K562 (cell line): ENCODE data around the gene MYO1E. TPM values are rescaled to one million over a fixed set of nuclear protein-coding genes. Genes with fewer than 3 reads are reported as not detected.

Source experiments
- ATAC-seq: fragments of 200-7000 bp; cut with Tn5 transposase; 3 replicates; pipeline ENCODE4 v1.9.1; 2020; ENCODE audit warnings: moderate library complexity
- BruUV-seq: library from RNA; stranded (reverse); fragments of 400-500 nt; replicated peaks from 2 replicates; lab custom pipeline; 2021; lab: Mats Ljungman, UMichigan
- CTCF ChIA-PET: fragments of 300-600 bp; formaldehyde crosslinking; extraction: SDS; loops from one replicate; lab custom pipeline; 2021; ENCODE audit warnings: low intra/inter-chr PET ratio; lab: Yijun Ruan, JAX
- POLR2A ChIA-PET: fragments of 300-600, 350-650 bp; sonication (Branson Sonifier 250); formaldehyde crosslinking; extraction: SDS; loops from one replicate; lab custom pipeline; 2021; ENCODE audit warnings: antibody characterized with exemption, inconsistent platforms; lab: Yijun Ruan, JAX
- DNase-seq, 4 experiments: peaks; one replicate each; pipeline versions ENCODE4 v3.0.0 to v3.0.0-alpha.2; 2011 to 2018; ENCODE audit warnings: low spot score in 3 of 4, mixed read lengths in 3 of 4; ENCODE audit errors: extremely low read depth in 1 of 4
- FAIRE-seq: peaks from 2 replicates; lab custom pipeline; 2011; peaks lifted over from hg19 to GRCh38; lab: Jason Lieb, UNC
- H2AFZ ChIP-seq: 2 replicates; pipeline ENCODE4 v1.6.0; 2011; ENCODE audit warnings: low read depth, low read length, control low read depth, inconsistent platforms
- H3K27ac ChIP-seq: fragments of 200-600 bp; 3 replicates; pipeline ENCODE4 v1.8.0; 2011; ENCODE audit warnings: low read depth, mild to moderate bottlenecking, control low read depth, inconsistent platforms, low read length, moderate library complexity, mixed read lengths; ENCODE audit errors: extremely low read depth
- H3K27me3 ChIP-seq, 2 experiments: fragments of 300-600 bp in 1 of 2; 2 replicates in 1 of 2; 3 replicates in 1 of 2; pipeline versions ENCODE4 v1.6.0 to v1.8.0; 2011; ENCODE audit warnings: inconsistent platforms in 2 of 2, low read length in 2 of 2, mild to moderate bottlenecking in 1 of 2, mixed read lengths in 1 of 2, moderate library complexity in 1 of 2; ENCODE audit not compliant: control insufficient read depth in 2 of 2, insufficient read depth in 2 of 2
- H3K36me3 ChIP-seq: fragments of 300-600 bp; 3 replicates; pipeline ENCODE4 v1.8.0; 2011; ENCODE audit warnings: mild to moderate bottlenecking, low read length, inconsistent platforms; ENCODE audit not compliant: control insufficient read depth, insufficient read depth
- H3K4me1 ChIP-seq, 2 experiments: fragments of 200-600 bp in 1 of 2; replicated peaks in 1 of 2; 2 replicates in 1 of 2; 3 replicates in 1 of 2; pipeline versions ENCODE4 v1.5.1 to v1.8.0; 2011; ENCODE audit warnings: inconsistent platforms in 2 of 2, low read length in 2 of 2, mild to moderate bottlenecking in 1 of 2, mixed read lengths in 1 of 2, moderate library complexity in 1 of 2; ENCODE audit not compliant: control insufficient read depth in 2 of 2, insufficient read depth in 2 of 2
- H3K4me2 ChIP-seq: 2 replicates; pipeline ENCODE4 v1.6.1; 2011; ENCODE audit warnings: low read length, control low read depth, inconsistent platforms, mixed read lengths; ENCODE audit not compliant: insufficient read depth
- H3K4me3 ChIP-seq: fragments of 200-600 bp; sonication (generic), shearing (Covaris generic); 2 replicates; pipeline ENCODE4 v1.5.1; 2016; ENCODE audit warnings: control low read depth, inconsistent platforms
- H3K79me2 ChIP-seq: fragments of 200-600 bp; 3 replicates; pipeline ENCODE4 v1.8.0; 2011; ENCODE audit warnings: low read length, inconsistent platforms; ENCODE audit not compliant: control insufficient read depth, insufficient read depth
- H3K9ac ChIP-seq, 2 experiments: 2 replicates each; pipeline versions ENCODE4 v1.6.0 to v1.6.1; 2011; ENCODE audit warnings: low read depth in 2 of 2, low read length in 2 of 2, control low read depth in 1 of 2, inconsistent platforms in 1 of 2, mild to moderate bottlenecking in 1 of 2, mixed read lengths in 1 of 2; ENCODE audit not compliant: insufficient read depth in 1 of 2
- H3K9me1 ChIP-seq: one replicate; pipeline ENCODE4 v1.6.0; 2011; ENCODE audit warnings: inconsistent platforms, mild to moderate bottlenecking, low read length, moderate library complexity; ENCODE audit not compliant: control insufficient read depth, insufficient read depth
- H3K9me3 ChIP-seq: replicated peaks from 2 replicates; pipeline ENCODE4 v1.5.1; 2011; ENCODE audit warnings: low read depth, low read length, inconsistent platforms; ENCODE audit not compliant: control insufficient read depth, insufficient read depth
- H4K20me1 ChIP-seq: replicated peaks from 2 replicates; pipeline ENCODE4 v1.6.1; 2011; ENCODE audit warnings: low read length, inconsistent platforms, mixed read lengths; ENCODE audit not compliant: control insufficient read depth, insufficient read depth
- FUS ChIP-seq: fragments of 200-400 bp; formaldehyde crosslinking; optimal IDR thresholded peaks from 2 replicates; pipeline ENCODE3; 2017; ENCODE audit warnings: low read depth, low read length
- IFI16 ChIP-seq: fragments of 250-450 bp; sonication (Bioruptor Pico); IDR thresholded peaks from 2 replicates; pipeline ENCODE4 v2.1.2; 2022; ENCODE audit warnings: mild to moderate bottlenecking, inconsistent platforms
- KDM4B ChIP-seq, 2 experiments: fragments of 450-650 bp in 1 of 2; sonication (generic) in 1 of 2; IDR thresholded peaks; 2 replicates each; pipeline ENCODE4 v1.6.1; 2016 to 2017; ENCODE audit warnings: borderline replicate concordance in 2 of 2, antibody characterized with exemption in 1 of 2, low read depth in 1 of 2, mild to moderate bottlenecking in 1 of 2
- KLF6 ChIP-seq: fragments of 250-450 bp; sonication (Bioruptor Pico); IDR thresholded peaks from 2 replicates; pipeline ENCODE4 v1.4.0; 2020; ENCODE audit warnings: mild to moderate bottlenecking, moderate library complexity, borderline replicate concordance
- SIN3B ChIP-seq: fragments of 450-650 bp; IDR thresholded peaks from 2 replicates; pipeline ENCODE4 v1.6.1; 2017; ENCODE audit warnings: low read depth, mild to moderate bottlenecking, moderate library complexity
- SMAD4 ChIP-seq: fragments of 250-450 bp; sonication (Bioruptor Pico); conservative IDR thresholded peaks from 2 replicates; pipeline ENCODE4 v1.8.0; 2021; ENCODE audit warnings: inconsistent platforms, mild to moderate bottlenecking, moderate library complexity
- SRSF1 ChIP-seq: fragments of 200-400 bp; formaldehyde crosslinking; IDR thresholded peaks from 2 replicates; pipeline ENCODE4 v1.6.1; 2017; ENCODE audit warnings: mild to moderate bottlenecking, low read depth, low read length, moderate library complexity
- ZNF133 ChIP-seq: fragments of 250-450 bp; sonication (Bioruptor Pico); IDR thresholded peaks from 2 replicates; pipeline ENCODE4 v1.4.0; 2020; ENCODE audit warnings: mild to moderate bottlenecking
- ZNF512 ChIP-seq: IDR thresholded peaks from 2 replicates; pipeline ENCODE4 v1.6.1; 2016; ENCODE audit warnings: missing genetic modification characterization, missing compliant biosample characterization
- WGBS: fragments of 100-300 bp; shearing (Covaris generic); methylation state at CpG from one replicate; pipeline ENCODE4 v1.1.6; 2016; ENCODE audit warnings: low coverage, mixed read lengths; ENCODE audit not compliant: insufficient coverage; ENCODE audit errors: missing lambda C conversion rate; 5-methylcytosine and 5-hydroxymethylcytosine counted together
- in situ Hi-C: fragments of 300-500 bp; cut with MboI; formaldehyde crosslinking; loops from 4 replicates; pipeline ENCODE4 v1.15.0; 2018; ENCODE audit warnings: inconsistent platforms, mixed read lengths
- intact Hi-C: fragments of 100-400 bp; cut with micrococcal nuclease; formaldehyde crosslinking; loops from 2 replicates; pipeline ENCODE4 v1.14.2; 2022
- polyA plus RNA-seq, 8 experiments: library from polyadenylated mRNA; depleted of rRNA in 4 of 8; stranded (reverse) in 5 of 8; unstranded in 3 of 8; fragments of >200 nt; fragmentation: Nextera tagmentation in 2 of 8; fragmentation: Illumina TruSeq in 1 of 8; extraction: Ambion mirVana in 2 of 8; extraction: Trizol in 1 of 8; gene quantifications; 2 replicates each; pipeline versions ENCODE4 v1.2.1 to v1.2.3, GENCODE V29; 2011 to 2014; ENCODE audit warnings: inconsistent platforms in 1 of 8, missing spikeins in 1 of 8
- total RNA-seq, 7 experiments: library from RNA; depleted of rRNA in 6 of 7; stranded (reverse); fragments of >200 nt in 6 of 7; fragmentation: Illumina TruSeq in 2 of 7; extraction: Trizol in 2 of 7; gene quantifications; 2 replicates each; pipeline versions ENCODE4 v1.2.1 to v1.2.3, GENCODE V29; 2011 to 2021; ENCODE audit warnings: low replicate concordance in 1 of 7
- TF ChIP-seq, protein P1 (sequence below): fragments of 200-800 bp; sonication (Bioruptor generic); IDR thresholded peaks from 2 replicates; pipeline ENCODE4 v1.6.1; 2017; ENCODE audit warnings: missing genetic modification characterization, missing compliant biosample characterization
- TF ChIP-seq, protein P2 (sequence below): sonication (generic); formaldehyde crosslinking; IDR thresholded peaks from 2 replicates; pipeline ENCODE4 v1.8.0; 2023; ENCODE audit warnings: mild to moderate bottlenecking, missing genetic modification reagents

The MYO1E gene
- total and polyA plus RNA-seq, 9 of the 15 experiments (the other 6 are each of a cell fraction or from before 2014, with no cell fraction given) = under 0.01 to 0.44 (median 0.01) TPM; not detected in 6

DNA sequence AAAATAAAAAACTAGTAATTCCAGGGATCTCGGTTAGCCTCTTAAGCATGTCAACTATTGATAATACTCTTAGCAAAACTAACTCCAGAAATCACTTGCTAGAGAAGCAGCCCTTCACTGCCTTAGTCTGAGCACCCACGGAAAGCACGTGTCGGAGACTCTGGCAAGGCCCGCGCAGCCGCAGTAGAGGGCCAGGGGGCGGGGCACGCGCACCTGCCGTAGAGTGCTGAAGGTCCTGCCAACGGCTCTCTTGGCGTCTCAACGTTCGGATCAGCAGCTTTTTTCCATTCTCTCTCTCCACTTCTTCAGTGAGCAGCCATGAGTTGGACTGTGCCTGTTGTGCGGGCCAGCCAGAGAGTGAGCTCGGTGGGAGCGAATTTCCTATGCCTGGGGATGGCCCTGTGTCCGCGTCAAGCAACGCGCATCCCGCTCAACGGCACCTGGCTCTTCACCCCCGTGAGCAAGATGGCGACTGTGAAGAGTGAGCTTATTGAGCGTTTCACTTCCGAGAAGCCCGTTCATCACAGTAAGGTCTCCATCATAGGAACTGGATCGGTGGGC is 166.0 kb downstream of the MYO1E start, which contains the start of gene LDHAL6B (continued):
- no peak for TF ChIP-seq FUS
- no peak for TF ChIP-seq ZNF133 (CRISPR knock-in tag)
- TF ChIP-seq SRSF1 = no peak

DNA sequence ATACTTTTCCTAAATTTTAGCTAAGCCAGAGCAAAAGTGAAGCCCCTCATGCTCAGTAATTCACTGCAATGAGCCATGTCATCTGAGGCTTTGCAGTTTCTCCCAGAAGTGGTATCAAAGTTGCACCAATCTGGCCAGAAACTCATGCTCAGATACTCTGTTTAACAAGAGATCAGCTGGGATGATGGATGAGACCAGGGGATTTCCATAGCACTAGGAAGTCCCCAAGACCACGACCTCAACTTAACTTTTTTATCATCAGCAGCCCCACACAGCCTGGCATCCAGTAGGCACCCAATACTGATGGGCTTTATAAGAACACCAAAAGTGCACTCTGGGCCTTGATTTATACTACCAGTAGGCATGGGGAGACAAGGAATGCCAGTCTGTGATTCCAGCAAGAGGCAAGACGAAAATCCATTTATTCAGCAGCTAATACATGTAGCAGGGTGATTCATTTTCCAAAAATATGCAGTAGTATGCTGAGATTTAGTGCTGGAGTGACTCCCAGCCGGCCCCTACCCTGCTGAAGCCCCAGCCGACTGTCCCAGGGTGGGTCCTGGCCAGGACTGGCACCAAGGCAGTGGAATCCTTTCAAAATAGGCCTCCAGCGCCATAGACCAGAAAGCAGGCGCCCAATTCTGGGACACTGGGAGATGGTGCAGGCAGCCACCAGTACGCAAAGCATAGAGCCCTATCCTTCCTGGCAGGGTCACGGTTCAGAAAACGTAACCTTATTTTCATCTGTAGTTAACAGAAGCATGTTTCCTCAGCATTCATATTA is 166.6 kb downstream of the MYO1E start:
- H4K20me1 ChIP-seq = no peaks in the 10 kb centered on the region
- no peaks in the 10 kb centered on the region for H3K79me2 ChIP-seq
- H3K36me3 ChIP-seq = no peaks in the 10 kb centered on the region
- H3K27ac ChIP-seq = no peak overlapping the region
- DNase-seq = no peak
- intact Hi-C loops = no loop called here
- no peaks in the 10 kb centered on the region for H3K9me1 ChIP-seq
- FAIRE-seq = no peak
- H3K4me3 ChIP-seq = no peak overlapping the region
- no peak overlapping the region for H3K9ac ChIP-seq
- in situ Hi-C loops = no loop called here
- BruUV-seq = no TSS peak
- no peak overlapping the region for H2AFZ ChIP-seq
- TF ChIP-seq, protein P1, sequence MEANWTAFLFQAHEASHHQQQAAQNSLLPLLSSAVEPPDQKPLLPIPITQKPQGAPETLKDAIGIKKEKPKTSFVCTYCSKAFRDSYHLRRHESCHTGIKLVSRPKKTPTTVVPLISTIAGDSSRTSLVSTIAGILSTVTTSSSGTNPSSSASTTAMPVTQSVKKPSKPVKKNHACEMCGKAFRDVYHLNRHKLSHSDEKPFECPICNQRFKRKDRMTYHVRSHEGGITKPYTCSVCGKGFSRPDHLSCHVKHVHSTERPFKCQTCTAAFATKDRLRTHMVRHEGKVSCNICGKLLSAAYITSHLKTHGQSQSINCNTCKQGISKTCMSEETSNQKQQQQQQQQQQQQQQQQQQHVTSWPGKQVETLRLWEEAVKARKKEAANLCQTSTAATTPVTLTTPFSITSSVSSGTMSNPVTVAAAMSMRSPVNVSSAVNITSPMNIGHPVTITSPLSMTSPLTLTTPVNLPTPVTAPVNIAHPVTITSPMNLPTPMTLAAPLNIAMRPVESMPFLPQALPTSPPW (CRISPR knock-in tag) = no peak
- TF ChIP-seq KLF6 (CRISPR knock-in tag) = no peak
- TF ChIP-seq SRSF1 = no peak
- TF ChIP-seq, protein P2, sequence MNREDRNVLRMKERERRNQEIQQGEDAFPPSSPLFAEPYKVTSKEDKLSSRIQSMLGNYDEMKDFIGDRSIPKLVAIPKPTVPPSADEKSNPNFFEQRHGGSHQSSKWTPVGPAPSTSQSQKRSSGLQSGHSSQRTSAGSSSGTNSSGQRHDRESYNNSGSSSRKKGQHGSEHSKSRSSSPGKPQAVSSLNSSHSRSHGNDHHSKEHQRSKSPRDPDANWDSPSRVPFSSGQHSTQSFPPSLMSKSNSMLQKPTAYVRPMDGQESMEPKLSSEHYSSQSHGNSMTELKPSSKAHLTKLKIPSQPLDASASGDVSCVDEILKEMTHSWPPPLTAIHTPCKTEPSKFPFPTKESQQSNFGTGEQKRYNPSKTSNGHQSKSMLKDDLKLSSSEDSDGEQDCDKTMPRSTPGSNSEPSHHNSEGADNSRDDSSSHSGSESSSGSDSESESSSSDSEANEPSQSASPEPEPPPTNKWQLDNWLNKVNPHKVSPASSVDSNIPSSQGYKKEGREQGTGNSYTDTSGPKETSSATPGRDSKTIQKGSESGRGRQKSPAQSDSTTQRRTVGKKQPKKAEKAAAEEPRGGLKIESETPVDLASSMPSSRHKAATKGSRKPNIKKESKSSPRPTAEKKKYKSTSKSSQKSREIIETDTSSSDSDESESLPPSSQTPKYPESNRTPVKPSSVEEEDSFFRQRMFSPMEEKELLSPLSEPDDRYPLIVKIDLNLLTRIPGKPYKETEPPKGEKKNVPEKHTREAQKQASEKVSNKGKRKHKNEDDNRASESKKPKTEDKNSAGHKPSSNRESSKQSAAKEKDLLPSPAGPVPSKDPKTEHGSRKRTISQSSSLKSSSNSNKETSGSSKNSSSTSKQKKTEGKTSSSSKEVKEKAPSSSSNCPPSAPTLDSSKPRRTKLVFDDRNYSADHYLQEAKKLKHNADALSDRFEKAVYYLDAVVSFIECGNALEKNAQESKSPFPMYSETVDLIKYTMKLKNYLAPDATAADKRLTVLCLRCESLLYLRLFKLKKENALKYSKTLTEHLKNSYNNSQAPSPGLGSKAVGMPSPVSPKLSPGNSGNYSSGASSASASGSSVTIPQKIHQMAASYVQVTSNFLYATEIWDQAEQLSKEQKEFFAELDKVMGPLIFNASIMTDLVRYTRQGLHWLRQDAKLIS (CRISPR knock-in tag) = no peak
- TF ChIP-seq KDM4B (IDR thresholded peaks at IDR 0.05; ENCODE audit: borderline replicate concordance in 2 of 2, low read depth in 1 of 2) = no peak
- no peak for TF ChIP-seq ZNF512 (tag)
- TF ChIP-seq IFI16 = no peak
- no peak for TF ChIP-seq SIN3B
- no peak for TF ChIP-seq SMAD4 (CRISPR knock-in tag)
- no peaks in the 10 kb centered on the region for H3K9me3 ChIP-seq
- ChIA-PET CTCF (no interaction called here), POLR2A (no interaction called here)
- peaks cover 12 to 41% of the 10 kb centered on the region in 2 experiments for H3K27me3 ChIP-seq
- no peak overlapping the region for H3K4me2 ChIP-seq
- 1% methylated on average over 9 of the region's 9 CpGs for WGBS
- ATAC-seq = no peak
- peaks cover 0 to 5% of the 10 kb centered on the region in 2 experiments; a peak in 1 of 5 replicates for H3K4me1 ChIP-seq
